GM19099 (cell line): ENCODE measurements around the gene PHKG2.

Experiments used
- POLR2A ChIP-seq: IDR thresholded peaks from 3 replicates; pipeline ENCODE4 v1.6.1; 2011; ENCODE audit warnings: low read depth; ENCODE audit not compliant: insufficient read length; ENCODE audit errors: extremely low read depth

Gene PHKG2

DNA sequence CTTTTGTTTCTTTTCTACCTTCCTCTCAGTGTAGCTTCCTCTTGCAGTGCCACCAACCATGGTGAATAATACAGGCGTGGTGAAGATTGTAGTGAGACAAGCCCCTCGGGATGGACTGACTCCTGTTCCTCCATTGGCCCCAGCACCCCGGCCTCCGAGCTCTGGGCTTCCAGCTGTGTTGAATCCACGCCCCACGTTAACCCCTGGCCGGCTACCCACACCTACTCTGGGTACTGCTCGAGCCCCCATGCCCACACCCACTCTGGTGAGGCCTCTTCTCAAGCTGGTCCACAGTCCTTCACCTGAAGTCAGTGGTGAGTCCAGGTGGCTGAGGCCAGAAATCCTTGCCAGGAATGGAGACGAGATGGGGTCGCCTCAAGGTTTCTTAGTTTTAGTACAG lies 25.3 kb upstream of the PHKG2 start:
- no peak for TF ChIP-seq POLR2A

- TF ChIP-seq POLR2A, result no peak
Observed at GRCh38 chr16:30723725-30724355, 24.4 kb upstream of the PHKG2 start.

- no peak for TF ChIP-seq POLR2A
Observed at GRCh38 chr16:30724641-30725417, 23.4 kb upstream of the PHKG2 start.

GRCh38 chr16:30725418-30725792 lies 22.8 kb upstream of the PHKG2 start:
- TF ChIP-seq POLR2A, result no peak

DNA sequence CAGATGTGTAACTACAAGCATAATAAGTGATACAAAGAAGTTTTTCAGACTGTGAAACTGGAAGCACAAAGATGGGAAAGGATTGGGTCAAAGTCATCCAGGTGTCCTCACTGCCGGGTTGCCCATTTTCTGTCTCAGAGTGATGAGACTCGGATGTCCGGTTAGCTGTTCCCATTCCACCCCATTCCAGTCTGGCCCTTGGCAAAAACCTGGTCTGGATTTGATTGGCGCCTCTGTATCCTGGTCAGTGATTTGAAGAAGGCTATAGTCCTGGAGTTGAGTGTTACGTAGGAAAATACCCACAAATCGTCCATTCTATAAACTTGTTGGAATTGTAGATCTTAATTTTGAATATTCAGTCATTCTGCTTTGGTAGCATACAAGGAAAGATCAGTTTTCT lies 19.9 kb upstream of the PHKG2 start:
- TF ChIP-seq POLR2A, result no peak

GRCh38 chr16:30728899-30729672 lies 19.1 kb upstream of the PHKG2 start:
- TF ChIP-seq POLR2A, result no peak

DNA sequence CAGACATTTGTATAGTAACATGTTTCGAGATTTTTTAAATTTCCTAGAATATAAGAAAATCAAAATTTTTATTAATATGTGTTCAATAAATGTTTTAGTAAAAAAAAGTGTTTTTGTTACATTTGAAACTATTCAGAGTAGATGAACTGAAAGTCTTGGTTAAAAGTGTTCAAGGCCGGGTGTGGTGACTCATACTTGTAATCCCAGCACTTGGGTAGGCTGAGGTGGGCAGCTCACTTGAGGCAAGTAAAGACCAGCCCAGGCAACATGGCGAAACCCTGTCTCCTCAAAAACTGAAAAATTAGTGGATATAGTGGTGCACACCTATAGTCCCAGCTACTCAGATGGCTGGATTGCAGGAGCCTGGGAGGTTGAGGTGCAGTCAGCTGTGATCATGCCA lies 16.8 kb upstream of the PHKG2 start:
- TF ChIP-seq POLR2A, result no peak

DNA sequence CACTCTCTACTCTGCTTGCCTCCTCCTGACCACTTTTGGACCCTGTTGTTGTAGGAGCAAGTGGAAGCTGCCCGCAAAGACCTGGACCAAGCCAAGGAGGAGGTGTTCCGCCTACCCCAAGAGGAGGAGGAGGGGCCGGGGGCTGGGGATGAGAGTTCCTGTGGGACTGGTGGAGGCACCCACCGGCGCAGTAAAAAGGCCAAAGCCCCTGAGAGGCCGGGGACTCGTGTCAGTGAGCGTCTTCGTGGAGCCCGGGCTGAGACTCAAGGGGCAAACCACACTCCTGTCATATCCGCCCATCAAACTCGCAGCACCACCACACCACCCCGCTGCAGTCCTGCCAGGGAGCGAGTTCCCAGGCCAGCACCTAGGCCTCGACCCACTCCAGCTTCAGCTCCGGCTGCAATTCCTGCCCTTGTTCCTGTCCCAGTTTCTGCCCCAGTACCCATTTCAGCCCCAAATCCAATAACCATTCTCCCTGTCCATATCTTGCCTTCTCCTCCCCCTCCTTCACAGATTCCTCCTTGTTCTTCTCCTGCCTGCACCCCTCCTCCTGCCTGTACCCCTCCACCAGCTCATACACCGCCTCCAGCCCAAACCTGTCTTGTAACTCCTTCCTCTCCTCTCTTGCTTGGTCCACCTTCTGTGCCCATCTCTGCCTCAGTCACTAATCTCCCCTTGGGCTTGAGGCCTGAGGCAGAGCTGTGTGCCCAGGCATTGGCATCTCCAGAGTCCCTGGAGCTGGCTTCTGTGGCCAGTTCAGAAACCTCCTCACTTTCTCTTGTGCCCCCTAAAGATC lies 11.0 kb upstream of the PHKG2 start:
- no peak for TF ChIP-seq POLR2A

DNA sequence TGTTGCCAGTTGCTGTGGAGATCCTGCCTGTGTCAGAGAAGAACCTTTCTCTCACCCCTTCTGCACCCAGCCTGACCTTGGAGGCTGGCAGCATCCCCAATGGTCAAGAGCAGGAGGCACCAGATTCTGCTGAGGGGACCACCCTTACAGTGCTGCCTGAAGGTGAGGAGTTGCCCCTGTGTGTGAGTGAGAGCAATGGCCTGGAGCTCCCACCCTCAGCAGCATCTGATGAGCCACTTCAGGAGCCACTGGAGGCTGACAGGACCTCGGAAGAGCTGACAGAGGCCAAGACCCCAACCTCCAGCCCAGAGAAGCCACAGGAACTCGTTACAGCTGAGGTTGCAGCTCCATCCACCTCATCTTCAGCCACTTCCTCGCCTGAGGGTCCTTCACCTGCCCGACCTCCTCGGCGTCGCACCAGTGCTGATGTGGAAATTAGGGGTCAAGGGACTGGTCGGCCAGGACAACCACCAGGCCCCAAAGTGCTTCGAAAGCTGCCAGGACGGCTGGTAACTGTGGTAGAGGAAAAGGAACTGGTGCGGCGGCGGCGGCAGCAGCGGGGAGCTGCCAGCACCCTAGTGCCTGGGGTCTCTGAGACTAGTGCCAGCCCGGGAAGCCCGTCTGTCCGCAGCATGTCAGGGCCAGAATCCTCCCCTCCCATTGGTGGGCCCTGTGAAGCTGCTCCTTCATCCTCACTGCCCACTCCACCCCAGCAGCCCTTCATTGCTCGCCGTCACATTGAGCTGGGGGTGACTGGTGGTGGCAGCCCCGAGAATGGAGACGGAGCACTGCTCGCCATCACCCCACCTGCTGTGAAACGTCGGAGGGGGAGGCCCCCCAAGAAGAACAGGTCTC lies 10.2 kb upstream of the PHKG2 start:
- TF ChIP-seq POLR2A, result no peak

DNA sequence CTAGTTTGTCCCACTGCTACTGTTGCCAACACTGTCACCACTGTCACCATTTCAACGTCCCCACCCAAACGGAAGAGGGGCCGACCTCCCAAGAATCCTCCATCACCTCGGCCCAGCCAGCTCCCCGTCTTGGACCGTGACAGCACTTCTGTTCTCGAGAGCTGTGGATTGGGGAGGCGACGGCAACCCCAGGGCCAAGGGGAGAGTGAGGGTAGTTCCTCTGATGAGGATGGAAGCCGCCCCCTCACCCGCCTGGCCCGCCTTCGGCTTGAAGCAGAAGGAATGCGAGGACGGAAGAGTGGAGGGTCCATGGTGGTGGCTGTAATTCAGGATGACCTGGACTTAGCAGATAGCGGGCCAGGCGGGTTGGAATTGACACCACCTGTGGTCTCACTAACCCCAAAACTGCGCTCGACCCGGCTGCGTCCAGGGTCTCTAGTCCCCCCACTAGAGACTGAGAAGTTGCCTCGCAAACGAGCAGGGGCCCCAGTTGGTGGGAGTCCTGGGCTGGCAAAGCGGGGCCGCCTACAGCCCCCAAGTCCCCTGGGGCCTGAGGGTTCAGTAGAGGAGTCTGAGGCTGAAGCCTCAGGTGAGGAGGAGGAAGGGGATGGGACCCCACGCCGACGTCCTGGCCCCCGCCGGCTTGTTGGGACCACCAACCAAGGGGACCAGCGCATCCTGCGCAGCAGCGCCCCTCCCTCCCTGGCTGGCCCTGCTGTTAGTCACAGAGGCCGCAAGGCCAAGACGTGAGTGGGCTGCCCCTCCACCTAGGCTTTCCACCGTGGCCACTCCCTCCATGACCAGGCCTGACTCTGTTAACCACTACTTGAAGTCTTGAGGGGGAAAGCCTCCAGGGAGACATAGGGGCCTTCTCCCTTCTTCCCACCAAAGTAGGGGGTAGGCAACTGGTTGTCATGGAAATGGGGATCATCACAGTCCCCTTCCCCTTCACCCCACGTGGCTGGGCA lies 9.0 kb upstream of the PHKG2 start:
- TF ChIP-seq POLR2A, result no peak

GRCh38 chr16:30740364-30741251 lies 7.6 kb upstream of the PHKG2 start:
- no peak for TF ChIP-seq POLR2A

GRCh38 chr16:30741461-30741914 lies 6.7 kb upstream of the PHKG2 start:
- TF ChIP-seq POLR2A, result no peak
